OCI-LY3 (cell line): ENCODE measurements around the gene CEBPG.

Experiments
- H2AFZ ChIP-seq: fragments of 200-600, 300-600 bp; shearing (Covaris generic); 2 replicates; pipeline ENCODE4 v1.6.0; 2014; ENCODE audit warnings: antibody characterized with exemption, low read depth, low read length
- H3K27ac ChIP-seq: fragments of 200-600, 300-600 bp; sonication (generic); 2 replicates; pipeline ENCODE4 v1.5.1; 2014; ENCODE audit warnings: mild to moderate bottlenecking, low read length, moderate library complexity, mixed read lengths
- H3K27me3 ChIP-seq: fragments of 200-600, 300-600 bp; sonication (generic); 2 replicates; pipeline ENCODE4 v1.6.1; 2014; ENCODE audit warnings: low read depth, low read length, mixed read lengths
- H3K36me3 ChIP-seq: fragments of 200-600, 300-600 bp; sonication (generic); replicated peaks from 2 replicates; pipeline ENCODE3; 2014; ENCODE audit warnings: low read depth, low read length, mixed read lengths
- H3K4me1 ChIP-seq: fragments of 300-600, 200-600 bp; sonication (generic); 2 replicates; pipeline ENCODE4 v1.6.1; 2014; ENCODE audit warnings: low read length, mixed read lengths
- H3K4me2 ChIP-seq: fragments of 200-600, 300-600 bp; sonication (generic); 2 replicates; pipeline ENCODE4 v1.6.1; 2014; ENCODE audit warnings: low read length, mixed read lengths
- H3K4me3 ChIP-seq: fragments of 300-600, 200-600 bp; sonication (generic); 2 replicates; pipeline ENCODE4 v1.5.1; 2014; ENCODE audit warnings: antibody characterized with exemption, mild to moderate bottlenecking, low read length, moderate library complexity
- H3K79me2 ChIP-seq: fragments of 300-600, 200-600 bp; shearing (Covaris generic); 2 replicates; pipeline ENCODE4 v1.6.1; 2014; ENCODE audit warnings: mild to moderate bottlenecking, low read length, mixed read lengths
- H3K9ac ChIP-seq: fragments of 300-600, 200-600 bp; shearing (Covaris generic); 2 replicates; pipeline ENCODE4 v1.6.0; 2014; ENCODE audit warnings: mild to moderate bottlenecking, low read length, moderate library complexity
- H3K9me3 ChIP-seq: fragments of 200-600, 300-600 bp; shearing (Covaris generic); 2 replicates; pipeline ENCODE4 v1.6.1; 2014; ENCODE audit warnings: low read length, mixed read lengths; ENCODE audit not compliant: insufficient read depth
- H4K20me1 ChIP-seq: fragments of 200-600, 300-600 bp; sonication (generic); 2 replicates; pipeline ENCODE4 v1.6.1; 2016; ENCODE audit warnings: low read length, mixed read lengths; ENCODE audit not compliant: insufficient read depth
- EZH2phosphoT487 ChIP-seq: fragments of 200-600 bp; shearing (Covaris generic); IDR thresholded peaks from 2 replicates; pipeline ENCODE4 v1.6.1; 2018; ENCODE audit warnings: antibody characterized with exemption, mixed run types, low read depth
- TF ChIP-seq, protein P1 (sequence below): fragments of 200-600, 300-600 bp; sonication (generic); IDR thresholded peaks from 2 replicates; pipeline ENCODE4 v1.5.1; 2014; ENCODE audit warnings: antibody characterized with exemption, low read length, low read depth

The CEBPG gene

DNA sequence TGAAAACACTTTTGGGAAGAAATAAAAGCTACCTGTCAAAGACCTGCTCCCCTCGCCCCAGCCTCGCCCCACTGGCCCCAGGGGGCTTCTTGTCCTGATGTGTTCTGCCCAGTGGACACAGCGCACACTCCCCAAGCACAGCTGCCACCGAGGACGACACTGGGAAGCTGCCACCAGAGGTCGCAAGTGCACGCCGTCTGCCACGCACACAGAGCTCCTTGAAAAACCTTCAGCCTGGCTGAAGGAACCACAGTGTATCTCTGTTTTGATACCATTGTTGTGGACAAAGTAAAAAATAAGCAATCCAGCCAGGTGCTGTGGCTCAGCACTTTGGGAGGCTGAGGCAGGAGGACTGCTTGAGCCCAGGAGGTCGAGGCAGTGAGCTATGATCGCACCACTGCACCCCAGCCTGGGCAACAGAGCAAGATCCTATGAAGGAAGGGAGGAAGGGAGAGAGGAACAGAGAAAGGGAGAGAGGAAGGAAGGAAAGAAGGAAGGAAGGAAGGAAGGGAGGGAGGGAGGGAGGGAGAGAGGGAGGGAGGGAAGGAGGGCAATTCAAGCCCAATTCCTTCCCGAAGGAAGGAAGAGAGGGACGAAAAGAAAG is 57.3 kb downstream of the CEBPG start:
- Histone ChIP-seq H4K20me1 (no peaks in the 10 kb centered on the region), H3K36me3 (no peaks in the 10 kb centered on the region), H3K9me3 (no peaks in the 10 kb centered on the region), H3K4me3 (peak overlapping the region; percentile 30), H3K4me2 (peak overlapping the region; percentile 34), H3K4me1 (no peaks in the 10 kb centered on the region), H3K27ac (no peak overlapping the region), H3K9ac (no peak overlapping the region), H3K27me3 (no peaks in the 10 kb centered on the region), H3K79me2 (no peaks in the 10 kb centered on the region), H2AFZ (peak overlapping the region; percentile 26; the same call in 1 of the 2 replicates)
- no peak for TF ChIP-seq EZH2phosphoT487
- TF ChIP-seq, protein P1, sequence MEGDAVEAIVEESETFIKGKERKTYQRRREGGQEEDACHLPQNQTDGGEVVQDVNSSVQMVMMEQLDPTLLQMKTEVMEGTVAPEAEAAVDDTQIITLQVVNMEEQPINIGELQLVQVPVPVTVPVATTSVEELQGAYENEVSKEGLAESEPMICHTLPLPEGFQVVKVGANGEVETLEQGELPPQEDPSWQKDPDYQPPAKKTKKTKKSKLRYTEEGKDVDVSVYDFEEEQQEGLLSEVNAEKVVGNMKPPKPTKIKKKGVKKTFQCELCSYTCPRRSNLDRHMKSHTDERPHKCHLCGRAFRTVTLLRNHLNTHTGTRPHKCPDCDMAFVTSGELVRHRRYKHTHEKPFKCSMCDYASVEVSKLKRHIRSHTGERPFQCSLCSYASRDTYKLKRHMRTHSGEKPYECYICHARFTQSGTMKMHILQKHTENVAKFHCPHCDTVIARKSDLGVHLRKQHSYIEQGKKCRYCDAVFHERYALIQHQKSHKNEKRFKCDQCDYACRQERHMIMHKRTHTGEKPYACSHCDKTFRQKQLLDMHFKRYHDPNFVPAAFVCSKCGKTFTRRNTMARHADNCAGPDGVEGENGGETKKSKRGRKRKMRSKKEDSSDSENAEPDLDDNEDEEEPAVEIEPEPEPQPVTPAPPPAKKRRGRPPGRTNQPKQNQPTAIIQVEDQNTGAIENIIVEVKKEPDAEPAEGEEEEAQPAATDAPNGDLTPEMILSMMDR, result peak; percentile 88

DNA sequence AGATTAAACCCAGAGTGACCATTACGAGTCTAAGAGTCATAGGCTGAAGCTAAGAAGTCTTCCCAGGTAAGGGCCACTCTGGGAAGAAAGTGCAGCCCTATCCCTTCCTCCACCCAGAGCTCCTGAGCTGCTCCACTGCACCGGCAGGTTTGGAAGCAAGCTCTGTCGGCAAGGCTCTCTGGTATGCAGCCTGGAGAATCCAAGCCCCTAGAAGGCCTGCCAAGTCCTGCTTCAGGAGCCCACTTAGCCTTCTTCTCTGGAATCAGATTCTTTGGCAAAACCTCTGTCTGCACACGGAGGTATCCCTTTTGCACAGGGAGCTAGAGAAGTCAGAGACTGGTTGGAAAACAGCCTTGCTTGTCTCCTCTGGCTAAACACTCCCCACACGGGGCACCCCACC is 58.5 kb downstream of the CEBPG start:
- H3K27ac ChIP-seq, result no peak overlapping the region
- H3K4me1 ChIP-seq, result no peaks in the 10 kb centered on the region
- H2AFZ ChIP-seq, result no peak overlapping the region
- H3K79me2 ChIP-seq, result no peaks in the 10 kb centered on the region
- H4K20me1 ChIP-seq, result no peaks in the 10 kb centered on the region
- H3K9ac ChIP-seq, result no peak overlapping the region
- no peak overlapping the region for H3K4me3 ChIP-seq
- H3K4me2 ChIP-seq, result no peak overlapping the region
- H3K9me3 ChIP-seq, result no peaks in the 10 kb centered on the region
- TF ChIP-seq EZH2phosphoT487, result no peak
- TF ChIP-seq, protein P1, result no peak
- no peaks in the 10 kb centered on the region for H3K36me3 ChIP-seq
- H3K27me3 ChIP-seq, result no peaks in the 10 kb centered on the region
